ENCODE data around the gene USP7.
"Not testable (repeated sequence)": the region's sequence is repeated elsewhere in the genome, so short reads cannot be mapped to it uniquely, and the experiment has no call there.

The USP7 gene

GRCh38 chr16:8963821-8964441 is at the start of gene USP7:
Gene USP7 (minus strand): TSS chr16:8963906. CDS start chr16:8963285, 621 bp downstream.
- DNase-seq (ENCODE audit: low spot score), result peak; percentile 98

GRCh38 chr16:9013508-9013864 is 49.8 kb upstream of the USP7 start:
- DNase-seq (ENCODE audit: low spot score), result no peak

DNA sequence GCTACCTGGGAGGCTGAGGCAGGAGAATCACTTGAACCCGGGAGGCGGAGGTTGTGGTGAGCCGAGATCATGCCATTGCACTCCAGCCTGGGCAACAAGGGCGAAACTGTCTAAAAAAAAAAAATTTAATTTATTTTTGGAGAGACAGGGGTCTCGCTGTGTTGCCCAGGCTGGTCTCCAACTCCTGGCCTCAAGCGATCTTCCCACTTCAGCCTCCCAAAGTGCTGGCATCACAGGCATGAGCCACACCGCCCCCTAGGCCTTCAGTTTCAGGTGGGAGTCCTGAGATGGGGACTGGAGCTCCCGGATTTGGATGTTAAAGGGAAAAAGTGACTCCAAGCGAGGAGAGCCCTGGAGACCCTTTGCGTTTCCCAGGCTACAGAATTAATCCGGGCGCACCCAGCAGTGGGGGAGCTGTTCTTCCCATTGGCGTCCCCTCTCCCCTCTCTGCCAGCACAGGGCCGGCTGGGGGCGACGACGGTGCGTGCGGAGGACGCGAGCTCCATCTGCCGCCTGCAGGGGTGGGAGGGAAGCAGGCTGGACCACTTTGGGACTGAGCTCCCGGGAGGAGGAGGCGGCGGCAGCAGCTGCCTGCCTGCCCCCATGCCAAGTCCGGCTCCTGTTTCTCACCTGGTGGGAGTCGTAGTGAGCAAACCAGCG is 49.3 kb upstream of the USP7 start:
- no peak for DNase-seq (ENCODE audit: low spot score)

- DNase-seq (ENCODE audit: low spot score), result no peak
Measured at GRCh38 chr16:9012330-9012729, 48.6 kb upstream of the USP7 start.

- peak; percentile 95 for DNase-seq (ENCODE audit: low spot score)
Measured at GRCh38 chr16:9008601-9009260, 45.0 kb upstream of the USP7 start.

DNA sequence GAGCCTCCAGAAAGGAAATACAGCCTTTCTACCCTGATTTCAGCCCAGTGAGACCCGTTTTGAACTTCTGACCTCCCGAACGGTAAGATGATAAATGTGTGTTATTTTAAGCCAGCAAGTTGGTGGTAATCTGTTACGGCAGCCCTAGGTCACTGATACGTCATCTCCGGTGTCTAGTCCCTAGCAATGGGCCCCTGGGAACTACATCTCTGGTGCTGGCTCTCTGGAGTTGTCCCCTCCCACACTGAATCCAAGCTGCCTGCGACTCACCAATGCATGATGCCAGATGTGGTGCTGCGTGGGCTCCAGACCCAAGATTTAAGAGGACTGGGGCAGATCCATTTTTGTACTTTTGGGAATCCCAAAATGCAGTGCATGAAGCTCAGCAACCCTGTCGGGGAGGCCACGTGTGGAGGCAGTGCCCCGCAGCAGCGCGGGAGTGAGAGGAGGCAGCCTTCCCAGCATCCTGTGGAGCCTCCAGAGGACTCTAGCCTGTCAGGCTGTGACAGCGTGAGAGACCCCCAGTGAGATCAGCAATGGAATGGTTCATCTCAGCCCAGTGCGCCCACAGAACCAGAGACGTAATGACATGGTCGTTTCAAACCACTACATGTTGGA is 43.6 kb upstream of the USP7 start:
- DNase-seq (ENCODE audit: low spot score), result peak; percentile 36

DNA sequence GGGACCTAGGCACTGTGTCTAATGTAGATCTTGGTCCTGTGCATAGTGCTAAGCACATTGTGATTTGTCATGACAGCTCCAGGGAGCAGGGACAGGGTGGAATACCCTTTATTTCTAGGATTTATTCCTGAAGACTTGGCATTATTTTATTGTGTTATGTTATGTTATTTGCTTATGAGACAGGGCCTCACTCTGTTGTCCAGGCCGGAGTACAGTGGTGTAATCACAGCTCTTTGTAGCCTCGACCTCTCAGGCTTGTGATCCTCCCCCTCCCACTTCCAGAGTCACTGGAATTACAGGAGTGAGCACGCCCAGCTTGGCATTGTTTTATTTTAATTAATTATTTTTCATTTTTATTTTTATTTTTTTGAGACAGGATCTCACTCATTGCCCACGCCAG is 40.5 kb upstream of the USP7 start:
- no peak for DNase-seq (ENCODE audit: low spot score)

- DNase-seq (ENCODE audit: low spot score), result no peak
Measured at GRCh38 chr16:9003763-9004162, 40.1 kb upstream of the USP7 start.

GRCh38 chr16:9003322-9003721 is 39.6 kb upstream of the USP7 start:
- no peak for DNase-seq (ENCODE audit: low spot score)

GRCh38 chr16:9002042-9002441 is 38.3 kb upstream of the USP7 start:
- no peak for DNase-seq (ENCODE audit: low spot score)

GRCh38 chr16:9000664-9001063 is 37.0 kb upstream of the USP7 start:
- DNase-seq (ENCODE audit: low spot score), result no peak

DNA sequence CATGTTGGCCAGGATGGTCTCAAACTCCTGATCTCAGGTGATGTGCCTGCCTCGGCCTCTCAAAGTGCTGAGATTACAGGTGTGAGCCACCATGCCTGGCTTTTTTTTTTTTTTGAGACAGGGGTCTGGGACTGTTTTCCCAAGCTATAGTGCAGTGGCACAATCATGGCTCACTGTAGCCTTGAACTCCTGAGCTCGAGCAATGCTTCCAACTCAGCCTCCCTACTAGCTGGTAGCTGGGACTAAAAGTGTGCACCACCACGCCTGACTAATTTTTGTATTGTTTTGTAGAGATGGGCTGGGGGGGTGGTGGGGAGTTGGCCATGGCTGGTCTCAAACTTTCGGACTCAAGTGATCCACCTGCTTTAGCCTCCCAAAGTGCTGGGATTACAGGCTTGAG is 36.1 kb upstream of the USP7 start:
- no peak for DNase-seq (ENCODE audit: low spot score)

DNA sequence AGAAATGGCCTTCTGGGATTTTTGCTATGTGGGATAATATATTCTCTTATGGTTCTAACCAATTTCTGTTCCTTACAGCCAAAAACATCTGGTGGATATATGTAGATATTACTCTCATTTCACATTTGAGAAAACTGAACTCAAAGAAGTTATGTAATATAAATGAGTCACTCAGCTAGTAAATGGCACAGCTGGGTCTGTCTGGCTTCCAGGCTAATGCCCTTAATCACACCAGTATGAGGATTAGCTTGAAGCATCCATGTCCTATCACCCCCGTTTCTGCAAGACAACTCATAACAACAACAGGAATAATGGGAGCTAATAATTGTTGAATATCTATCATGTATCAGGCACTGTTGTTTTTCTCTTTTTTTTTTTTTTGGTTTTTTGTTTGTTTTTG is 34.4 kb upstream of the USP7 start:
- peak; percentile 72 for DNase-seq (ENCODE audit: low spot score)

DNA sequence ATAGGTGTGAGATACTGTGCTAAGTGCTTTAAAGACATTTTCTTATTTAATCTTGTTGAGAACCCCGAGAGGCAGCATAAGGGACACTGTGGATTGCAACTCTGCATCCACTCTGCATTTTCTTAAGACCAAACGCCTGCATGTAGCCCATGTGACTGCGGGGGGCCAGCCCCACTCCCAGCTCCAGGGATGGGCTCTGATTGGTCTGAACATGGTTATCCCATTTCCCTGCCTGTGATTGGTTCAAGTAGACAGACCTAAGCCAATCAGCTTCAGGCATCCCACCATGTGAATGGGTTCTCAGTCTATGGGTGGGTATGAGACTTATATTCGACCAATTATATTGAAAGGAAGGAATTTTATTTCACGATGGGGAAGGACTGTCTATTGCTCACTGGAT is 33.2 kb upstream of the USP7 start:
- DNase-seq (ENCODE audit: low spot score), result no peak

GRCh38 chr16:8990445-8990844 is 26.7 kb upstream of the USP7 start:
- DNase-seq (ENCODE audit: low spot score), result no peak

DNA sequence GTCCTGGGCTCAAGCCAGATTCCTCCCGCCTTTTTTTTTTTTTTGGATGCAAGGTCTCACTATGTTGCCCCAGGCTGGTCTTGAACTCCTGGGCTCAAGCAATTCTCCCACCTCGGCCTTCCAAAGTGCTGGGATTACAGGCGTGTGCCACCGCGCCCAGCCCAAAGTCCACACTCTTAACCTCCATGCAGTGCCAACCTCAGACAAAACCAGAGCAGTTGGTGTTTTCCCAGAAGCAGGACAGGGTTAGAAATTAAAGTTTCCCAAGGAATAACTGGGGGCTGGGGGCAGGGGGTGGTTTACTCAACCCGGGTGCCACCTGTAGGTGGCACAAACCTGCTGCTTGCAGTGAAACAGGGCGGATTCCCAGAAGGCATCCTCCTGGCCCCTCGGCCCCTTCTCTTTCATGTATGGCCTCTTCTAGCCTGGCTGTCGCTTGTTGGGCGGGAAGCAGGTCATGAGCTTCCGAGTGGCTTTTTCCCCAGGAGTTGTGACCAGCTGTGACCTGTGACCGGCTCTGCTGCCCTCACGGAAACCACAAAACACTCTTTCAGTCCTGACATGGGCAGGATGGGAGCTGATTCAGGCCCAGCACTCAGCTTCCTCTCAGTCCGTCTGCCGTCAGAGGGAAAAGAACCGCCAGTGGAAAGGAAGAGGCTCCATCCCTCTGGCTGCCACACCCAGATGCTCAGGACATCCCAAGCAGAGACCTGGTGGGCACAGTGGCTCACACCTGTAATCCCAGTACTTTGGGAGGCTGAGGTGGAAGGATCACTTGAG is 25.6 kb upstream of the USP7 start:
- DNase-seq (ENCODE audit: low spot score), result no peak

- no peak for DNase-seq (ENCODE audit: low spot score)
Measured at GRCh38 chr16:8986818-8987191, 23.1 kb upstream of the USP7 start.

- no peak for DNase-seq (ENCODE audit: low spot score)
Measured at GRCh38 chr16:8986111-8986510, 22.4 kb upstream of the USP7 start.

GRCh38 chr16:8982816-8983215 is 19.1 kb upstream of the USP7 start:
- DNase-seq (ENCODE audit: low spot score), result no peak

- not testable (repeated sequence) for DNase-seq (ENCODE audit: low spot score)
Measured at GRCh38 chr16:8981901-8982300, 18.2 kb upstream of the USP7 start.

DNA sequence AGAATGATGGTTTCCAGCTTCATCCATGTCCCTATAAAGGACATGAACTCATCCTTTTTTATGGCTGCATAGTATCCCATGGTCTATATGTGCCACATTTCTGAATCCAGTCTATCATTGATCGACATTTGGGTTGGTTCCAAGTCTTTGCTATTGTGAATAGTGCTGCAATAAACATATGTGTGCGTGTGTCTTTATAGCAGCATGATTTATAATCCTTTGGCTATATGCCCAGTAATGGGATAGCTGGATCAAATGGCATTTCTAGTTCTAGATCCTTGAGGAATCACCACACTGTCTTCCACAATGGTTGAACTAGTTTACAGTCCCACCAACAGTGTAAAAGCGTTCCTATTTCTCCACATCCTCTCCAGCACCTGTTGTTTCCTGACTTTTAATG is 12.5 kb upstream of the USP7 start:
- DNase-seq (ENCODE audit: low spot score), result not testable (repeated sequence)

DNA sequence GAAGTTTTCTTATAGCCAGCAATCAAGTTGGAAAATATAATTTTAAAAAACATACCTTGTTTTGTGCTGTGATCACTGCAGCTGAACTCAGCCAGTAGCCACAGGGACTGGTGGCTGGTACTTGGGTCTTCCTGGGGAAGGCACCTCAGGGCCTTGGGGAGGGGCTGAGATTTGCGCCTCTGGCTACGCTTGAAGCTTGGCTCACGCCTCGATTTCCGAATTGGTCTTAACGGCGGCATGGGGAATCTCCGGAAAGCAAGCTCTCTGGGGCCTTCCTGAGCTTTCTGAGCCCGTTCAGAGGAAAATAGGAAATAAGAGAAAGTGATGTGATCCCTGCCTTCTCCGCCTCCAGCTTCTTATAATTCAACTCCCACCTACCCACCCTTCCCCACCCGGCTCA is 11.3 kb upstream of the USP7 start:
- DNase-seq (ENCODE audit: low spot score), result no peak
